Suprapubic skin (tissue), 4 donors: ENCODE measurements around the gene C20orf204. TPM values are rescaled to one million over a fixed set of nuclear protein-coding genes. Genes with fewer than 3 reads are reported as not detected.

Experiments used
- DNase-seq, 2 donors: peaks; one replicate each; pipeline ENCODE4 v3.0.0-alpha.2; 2019; ENCODE audit warnings: low spot score in 2 of 2
- H3K27ac ChIP-seq: fragments of 200-600 bp; sonication (generic); one replicate; pipeline ENCODE4 v1.5.1; 2019
- H3K27me3 ChIP-seq: fragments of 200-600 bp; sonication (generic); one replicate; pipeline ENCODE4 v1.5.1; 2019
- H3K36me3 ChIP-seq: fragments of 200-600 bp; sonication (generic); one replicate; pipeline ENCODE4 v1.5.1; 2019
- H3K4me1 ChIP-seq: fragments of 200-600 bp; sonication (generic); one replicate; pipeline ENCODE4 v1.5.1; 2019
- H3K4me3 ChIP-seq: fragments of 200-600 bp; sonication (generic); one replicate; pipeline ENCODE4 v1.5.1; 2019; ENCODE audit warnings: mild to moderate bottlenecking
- H3K9me3 ChIP-seq: fragments of 200-600 bp; sonication (generic); one replicate; pipeline ENCODE4 v1.5.1; 2019
- EP300 ChIP-seq: sonication (generic); formaldehyde crosslinking; IDR thresholded peaks from one replicate; pipeline ENCODE4 v1.6.1; 2017; ENCODE audit warnings: antibody characterized with exemption
- POLR2A ChIP-seq, 2 donors: fragments of 450-650 bp; IDR thresholded peaks; one replicate each; pipeline ENCODE4 v1.6.1; 2017; ENCODE audit warnings: antibody characterized with exemption in 2 of 2, mild to moderate bottlenecking in 2 of 2, moderate library complexity in 2 of 2
- POLR2AphosphoS5 ChIP-seq, 3 donors: sonication (generic); formaldehyde crosslinking; IDR thresholded peaks; one replicate each; pipeline ENCODE4 v1.6.1; 2017; ENCODE audit warnings: antibody characterized with exemption in 3 of 3
- whole genome bisulfite sequencing: methylation state at CpG from one replicate; pipeline ENCODE4 v1.1.5; 2018; 5-methylcytosine and 5-hydroxymethylcytosine counted together
- total RNA-seq, 4 donors: library from RNA; depleted of rRNA; stranded (reverse); fragments of >200 nt; gene quantifications; one replicate each; pipeline ENCODE4 v1.1.0, GENCODE V29; 2016
- TF ChIP-seq, protein P1 (sequence below), 2 donors: fragments of 200-600 bp in 1 of 2; fragments of 450-650 bp in 1 of 2; sonication (generic) in 1 of 2; IDR thresholded peaks; one replicate each; pipeline ENCODE4 v1.5.1; 2016 to 2019; ENCODE audit warnings: antibody characterized with exemption in 2 of 2, mild to moderate bottlenecking in 1 of 2, moderate library complexity in 1 of 2

Gene C20orf204
- total RNA-seq, 4 donors from 2014 or later: 1.1 to 5.1 (median 1.8) TPM

DNA sequence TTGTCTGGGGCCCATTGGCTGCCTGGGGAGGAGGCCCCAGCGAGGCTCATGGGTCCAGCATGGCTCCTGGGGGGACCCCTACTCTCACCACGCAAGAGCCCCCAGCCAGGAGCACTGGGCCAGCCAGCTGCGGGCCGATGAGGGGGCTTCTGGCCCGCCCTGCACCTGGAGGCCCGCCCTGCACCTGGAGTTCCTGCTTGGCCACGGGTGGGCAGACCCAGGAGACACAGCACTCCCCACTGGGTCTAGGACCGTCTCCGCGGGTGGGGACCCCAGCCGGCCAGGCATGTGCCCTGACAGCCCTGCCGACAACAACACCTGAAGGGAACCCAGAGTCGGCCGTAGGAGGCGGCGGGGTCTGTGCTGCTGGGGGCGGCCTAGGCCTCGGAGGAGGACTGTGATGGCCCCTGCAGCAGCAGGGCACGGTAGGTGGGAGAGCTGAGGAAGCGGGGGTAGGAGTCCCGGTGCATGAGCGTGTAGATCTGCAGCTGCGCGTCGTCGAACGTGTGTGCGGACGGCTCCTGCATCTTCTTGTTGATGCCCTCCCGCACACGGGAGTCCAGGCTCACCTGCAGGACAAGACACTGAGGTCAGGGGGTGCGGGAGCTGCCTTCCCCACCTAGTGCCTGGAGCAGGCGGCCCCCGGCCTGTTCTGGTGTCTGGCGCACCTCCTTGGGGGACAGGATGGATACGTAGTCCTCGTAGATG, 37.6 kb downstream of the C20orf204 start:
- Histone ChIP-seq H3K27me3 (no peaks in the 10 kb centered on the region), H3K36me3 (peaks cover 38% of the 10 kb centered on the region), H3K4me1 (peaks cover 34% of the 10 kb centered on the region), H3K27ac (no peak overlapping the region), H3K9me3 (no peaks in the 10 kb centered on the region), H3K4me3 (no peak overlapping the region)
- WGBS: 94% methylated on average over 28 of the region's 37 CpGs
- TF ChIP-seq POLR2AphosphoS5 (IDR thresholded peaks at IDR 0.05): no peak
- no peak for TF ChIP-seq EP300
- TF ChIP-seq POLR2A (IDR thresholded peaks at IDR 0.05): no peak
- TF ChIP-seq, protein P1, sequence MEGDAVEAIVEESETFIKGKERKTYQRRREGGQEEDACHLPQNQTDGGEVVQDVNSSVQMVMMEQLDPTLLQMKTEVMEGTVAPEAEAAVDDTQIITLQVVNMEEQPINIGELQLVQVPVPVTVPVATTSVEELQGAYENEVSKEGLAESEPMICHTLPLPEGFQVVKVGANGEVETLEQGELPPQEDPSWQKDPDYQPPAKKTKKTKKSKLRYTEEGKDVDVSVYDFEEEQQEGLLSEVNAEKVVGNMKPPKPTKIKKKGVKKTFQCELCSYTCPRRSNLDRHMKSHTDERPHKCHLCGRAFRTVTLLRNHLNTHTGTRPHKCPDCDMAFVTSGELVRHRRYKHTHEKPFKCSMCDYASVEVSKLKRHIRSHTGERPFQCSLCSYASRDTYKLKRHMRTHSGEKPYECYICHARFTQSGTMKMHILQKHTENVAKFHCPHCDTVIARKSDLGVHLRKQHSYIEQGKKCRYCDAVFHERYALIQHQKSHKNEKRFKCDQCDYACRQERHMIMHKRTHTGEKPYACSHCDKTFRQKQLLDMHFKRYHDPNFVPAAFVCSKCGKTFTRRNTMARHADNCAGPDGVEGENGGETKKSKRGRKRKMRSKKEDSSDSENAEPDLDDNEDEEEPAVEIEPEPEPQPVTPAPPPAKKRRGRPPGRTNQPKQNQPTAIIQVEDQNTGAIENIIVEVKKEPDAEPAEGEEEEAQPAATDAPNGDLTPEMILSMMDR (IDR thresholded peaks at IDR 0.05): no peak
- DNase-seq: no peak

DNA sequence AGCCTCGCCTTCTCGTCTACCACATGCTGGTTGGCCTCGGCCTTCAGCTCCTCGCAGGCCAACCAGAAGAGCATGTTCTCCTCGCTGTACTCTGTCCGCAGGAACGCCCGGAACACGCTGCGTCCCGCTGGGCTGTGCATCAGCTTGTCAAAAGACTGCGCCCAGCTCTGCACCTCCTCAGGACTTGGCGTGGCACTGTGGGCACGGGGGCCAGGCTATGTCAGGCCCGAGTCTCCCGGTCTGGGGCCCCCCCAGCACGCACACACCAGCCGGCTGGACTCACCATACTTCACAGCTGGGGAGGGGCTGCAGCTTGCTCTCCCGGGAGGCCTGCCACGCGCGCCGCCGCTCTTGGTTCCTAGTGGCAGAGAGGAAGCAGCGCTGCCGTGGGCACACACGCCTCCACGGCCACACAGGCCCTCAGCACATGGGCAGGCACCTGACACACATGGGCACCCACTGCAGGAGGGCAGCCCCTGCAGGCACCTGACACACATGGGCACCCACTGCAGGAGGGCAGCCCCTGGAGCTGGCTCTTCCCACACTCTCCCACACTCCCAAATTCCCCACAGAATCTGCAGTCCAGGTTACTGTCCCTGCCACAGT, 38.3 kb downstream of the C20orf204 start:
- TF ChIP-seq, protein P1 (IDR thresholded peaks at IDR 0.05): no peak
- TF ChIP-seq POLR2A (IDR thresholded peaks at IDR 0.05): no peak
- TF ChIP-seq EP300: no peak
- no peak for TF ChIP-seq POLR2AphosphoS5 (IDR thresholded peaks at IDR 0.05)
- 75% methylated on average over 12 of the region's 28 CpGs for WGBS
- Histone ChIP-seq H3K36me3 (peaks cover 38% of the 10 kb centered on the region), H3K4me3 (no peak overlapping the region), H3K9me3 (no peaks in the 10 kb centered on the region), H3K27ac (no peak overlapping the region), H3K4me1 (peaks cover 40% of the 10 kb centered on the region), H3K27me3 (no peaks in the 10 kb centered on the region)
- DNase-seq: no peak

DNA sequence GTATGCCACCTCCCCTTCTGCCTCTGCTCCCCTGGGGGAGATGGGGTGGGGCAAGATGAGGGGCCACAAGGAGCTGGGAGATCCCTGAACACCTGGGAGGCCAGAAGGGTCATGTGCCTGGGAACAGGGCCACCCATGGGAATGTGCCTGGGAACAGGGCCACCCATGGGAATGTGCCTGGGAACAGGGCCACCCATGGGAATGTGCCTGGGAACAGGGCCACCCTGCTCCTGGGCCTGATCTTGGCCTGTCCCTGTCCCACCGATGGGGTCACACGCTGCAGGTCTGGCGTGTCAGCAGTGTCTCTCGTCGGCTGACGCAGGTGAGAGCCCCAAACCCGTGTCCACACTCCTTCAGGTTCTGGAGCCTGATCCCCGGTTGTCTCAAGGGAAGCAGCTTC, 39.0 kb downstream of the C20orf204 start:
- Histone ChIP-seq H3K4me3 (no peak overlapping the region), H3K9me3 (no peaks in the 10 kb centered on the region), H3K4me1 (peaks cover 43% of the 10 kb centered on the region), H3K36me3 (peaks cover 38% of the 10 kb centered on the region), H3K27ac (no peak overlapping the region), H3K27me3 (no peaks in the 10 kb centered on the region)
- no peak for DNase-seq
- 87% methylated on average over 6 of the region's 8 CpGs for WGBS
- TF ChIP-seq POLR2AphosphoS5 (IDR thresholded peaks at IDR 0.05): no peak
- no peak for TF ChIP-seq POLR2A (IDR thresholded peaks at IDR 0.05)
- TF ChIP-seq EP300: no peak
- TF ChIP-seq, protein P1 (IDR thresholded peaks at IDR 0.05): no peak

DNA sequence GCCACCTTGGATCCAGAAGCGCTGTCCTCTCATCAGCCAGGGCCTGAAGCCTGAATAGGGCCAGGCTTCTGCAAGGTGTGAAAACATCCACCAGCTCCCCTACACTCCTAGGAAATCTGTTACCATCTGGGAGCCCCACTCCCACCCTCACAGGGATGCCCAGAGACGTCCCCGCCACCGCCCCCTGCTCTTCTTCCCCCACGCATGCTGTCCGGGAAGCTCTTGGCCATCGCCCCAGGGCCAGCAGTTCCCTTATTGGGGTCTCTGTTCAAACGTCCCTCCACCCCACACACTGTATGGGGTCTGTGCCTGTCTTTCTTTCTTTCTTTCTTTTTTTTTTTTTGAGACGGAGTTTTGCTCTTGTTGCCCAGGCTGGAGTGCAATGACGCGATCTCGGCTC, 39.6 kb downstream of the C20orf204 start:
- TF ChIP-seq, protein P1 (IDR thresholded peaks at IDR 0.05): no peak
- TF ChIP-seq POLR2A (IDR thresholded peaks at IDR 0.05) (no peak), POLR2AphosphoS5 (IDR thresholded peaks at IDR 0.05) (no peak), EP300 (no peak)

More for the DNA sequence above, 39.6 kb downstream of the C20orf204 start:
- WGBS: 84% methylated on average over 12 of the region's 12 CpGs
- Histone ChIP-seq H3K4me1 (peaks cover 47% of the 10 kb centered on the region), H3K27me3 (no peaks in the 10 kb centered on the region), H3K4me3 (no peak overlapping the region), H3K36me3 (peaks cover 38% of the 10 kb centered on the region), H3K9me3 (no peaks in the 10 kb centered on the region), H3K27ac (no peak overlapping the region)
- DNase-seq: no peak
